Endothelial cell (in vitro differentiated cells): ENCODE data around the gene ARSG. TPM values are rescaled to one million over a fixed set of nuclear protein-coding genes. Genes with fewer than 3 reads are reported as not detected.

Experiments used
- DNase-seq: peaks from one replicate; pipeline ENCODE4 v3.0.0; 2021; ENCODE audit warnings: low spot score
- H3K27ac Mint-ChIP-seq: one replicate; pipeline ENCODE4 v1.8.0; 2021; ENCODE audit warnings: mixed read lengths, inconsistent platforms; ENCODE audit not compliant: unreplicated experiment
- H3K27me3 Mint-ChIP-seq: one replicate; pipeline ENCODE4 v1.8.0; 2021; ENCODE audit warnings: mild to moderate bottlenecking, moderate library complexity, mixed read lengths, inconsistent platforms; ENCODE audit not compliant: unreplicated experiment
- H3K36me3 Mint-ChIP-seq: one replicate; pipeline ENCODE4 v1.8.0; 2021; ENCODE audit warnings: mild to moderate bottlenecking, low read depth, mixed read lengths, inconsistent platforms; ENCODE audit not compliant: unreplicated experiment
- H3K4me1 Mint-ChIP-seq: one replicate; pipeline ENCODE4 v1.8.0; 2021; ENCODE audit warnings: mild to moderate bottlenecking, mixed read lengths, inconsistent platforms; ENCODE audit not compliant: unreplicated experiment
- H3K4me3 Mint-ChIP-seq: one replicate; pipeline ENCODE4 v1.8.0; 2021; ENCODE audit warnings: mild to moderate bottlenecking, mixed read lengths, inconsistent platforms; ENCODE audit not compliant: unreplicated experiment
- H3K9me3 Mint-ChIP-seq: one replicate; pipeline ENCODE4 v1.8.0; 2021; ENCODE audit warnings: mixed read lengths, inconsistent platforms; ENCODE audit not compliant: unreplicated experiment
- CTCF ChIP-seq: fragments of 200-600 bp; sonication (generic); IDR thresholded peaks from one replicate; pipeline ENCODE4 v1.5.0; 2021; ENCODE audit warnings: antibody characterized with exemption; ENCODE audit not compliant: unreplicated experiment
- long read RNA-seq: library from polyadenylated mRNA; unstranded; transcript quantifications from one replicate; pipeline ENCODE4 v2.0.0, GENCODE V29; 2020; ENCODE audit not compliant: unreplicated experiment
- total RNA-seq: library from RNA; stranded (reverse); fragmentation: NEBNext Ultra II Directional; extraction: Animal tissue kit (Norgen Biotek cat#: 25700); gene quantifications from one replicate; pipeline ENCODE4 v1.2.1, GENCODE V29; 2021; ENCODE audit not compliant: unreplicated experiment

The ARSG gene
- total RNA-seq: 9.8 TPM
- long read RNA-seq, partial matches to known transcripts: 1 of 3 reads
- long read RNA-seq, other reads (novel, unspliced or antisense): 0 of 3 reads

DNA sequence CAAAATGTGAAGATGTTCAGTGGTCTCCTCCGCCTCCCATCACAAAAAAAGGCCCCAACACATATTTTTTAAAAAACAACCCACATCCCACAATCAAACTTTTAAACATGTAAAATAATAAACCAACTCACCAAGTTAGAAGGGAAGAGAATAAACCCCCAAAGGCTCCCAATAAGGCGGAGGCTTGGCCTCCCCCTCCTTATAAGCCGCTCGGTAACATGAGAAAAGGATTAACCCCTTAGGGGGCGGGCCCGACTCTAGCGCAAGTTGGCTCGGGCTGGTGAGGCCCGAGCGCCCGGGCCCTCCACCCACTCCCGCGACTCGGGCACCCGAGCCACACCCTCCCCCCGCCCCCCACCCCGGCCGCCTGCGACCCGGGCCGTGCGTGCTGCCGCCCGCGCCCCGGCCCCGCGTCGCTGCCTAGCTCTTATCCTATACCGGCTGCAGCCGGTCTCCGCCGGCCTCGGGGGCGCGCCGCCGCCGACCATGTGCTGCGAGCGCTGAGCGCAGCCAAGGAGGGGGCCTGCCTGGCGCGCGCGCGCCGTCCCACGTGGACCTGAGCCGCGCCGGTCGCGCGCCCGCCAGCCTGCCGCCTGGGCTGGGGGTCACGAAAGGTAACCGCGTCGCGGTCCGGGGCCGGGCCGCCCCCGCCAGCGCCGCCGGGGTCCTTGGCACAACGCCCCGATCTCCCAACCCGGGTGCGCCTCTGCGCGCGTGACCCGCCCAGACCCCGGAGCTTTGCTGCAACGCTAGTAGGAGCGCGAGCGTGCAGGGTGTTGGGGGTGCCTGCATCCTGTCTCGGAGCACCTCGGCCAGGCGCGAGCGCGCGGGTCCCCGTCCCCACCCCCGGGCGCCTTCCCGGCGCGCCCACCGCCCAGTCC lies at the start of gene ARSG, which contains the start of gene SLC16A6:
Gene ARSG (plus strand): TSS at position 541 of the 881 bp plus-strand sequence. CDS start 15,999 bp downstream, outside the sequence.
Gene SLC16A6 (minus strand): TSS at position 173 of the 881 bp plus-strand sequence. CDS start 12,807 bp downstream, outside the sequence.
- H3K4me1 Mint-ChIP-seq: peaks cover 40% of the 10 kb centered on the region
- no peak for TF ChIP-seq CTCF

DNA sequence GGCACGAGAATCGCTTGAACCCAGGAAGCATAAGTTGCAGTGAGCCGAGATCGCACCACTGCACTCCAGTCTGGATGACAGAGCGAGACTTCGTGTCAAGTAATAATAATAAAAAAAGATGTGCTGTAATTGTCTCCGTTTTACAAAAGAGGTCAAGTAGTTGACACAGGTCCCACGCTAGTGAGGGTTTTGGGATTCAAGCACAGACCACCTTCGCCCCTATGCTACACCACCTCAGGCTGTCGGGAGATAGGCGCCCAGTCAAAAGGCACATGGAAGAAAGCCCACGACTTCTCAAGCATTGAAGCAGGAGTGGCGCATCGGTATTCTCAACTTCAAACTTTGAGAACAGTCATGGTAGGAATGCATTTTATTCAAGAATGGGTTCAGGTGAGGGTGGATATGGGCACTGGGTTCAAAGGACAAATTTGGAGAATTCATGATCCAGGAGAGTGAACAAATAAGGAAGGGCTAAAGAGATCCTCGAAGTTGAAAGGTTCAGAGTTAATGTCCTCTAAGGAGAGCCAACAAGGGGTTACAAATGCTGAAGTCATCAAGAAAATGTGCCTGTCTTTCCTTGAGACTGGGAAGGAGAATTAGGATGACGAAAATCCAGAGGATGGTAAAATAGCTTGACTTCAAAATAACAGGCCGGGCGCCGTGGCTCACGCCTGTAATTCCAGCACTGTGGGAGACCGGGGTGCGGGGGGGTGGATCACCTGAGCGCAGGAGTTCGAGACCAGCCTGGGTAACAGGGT lies 44.8 kb upstream of the ARSG start:
- peaks cover 3% of the 10 kb centered on the region for H3K27me3 Mint-ChIP-seq
- peak overlapping the region; percentile 84 for H3K4me3 Mint-ChIP-seq
- no peak for DNase-seq
- H3K27ac Mint-ChIP-seq: peak overlapping the region; percentile 84
- no peaks in the 10 kb centered on the region for H3K9me3 Mint-ChIP-seq
- no peaks in the 10 kb centered on the region for H3K36me3 Mint-ChIP-seq
- peaks cover 14% of the 10 kb centered on the region for H3K4me1 Mint-ChIP-seq
- TF ChIP-seq CTCF: no peak

More for the DNA sequence above, at the start of gene ARSG, which contains the start of gene SLC16A6:
- DNase-seq: peak; percentile 71
- peaks cover 4% of the 10 kb centered on the region for H3K36me3 Mint-ChIP-seq
- no peaks in the 10 kb centered on the region for H3K9me3 Mint-ChIP-seq
- peak within 1 kb of the TSS; percentile 76 for H3K27ac Mint-ChIP-seq
- peak within 1 kb of the TSS; percentile 90 for H3K4me3 Mint-ChIP-seq
- H3K27me3 Mint-ChIP-seq: peaks cover 10% of the 10 kb centered on the region

DNA sequence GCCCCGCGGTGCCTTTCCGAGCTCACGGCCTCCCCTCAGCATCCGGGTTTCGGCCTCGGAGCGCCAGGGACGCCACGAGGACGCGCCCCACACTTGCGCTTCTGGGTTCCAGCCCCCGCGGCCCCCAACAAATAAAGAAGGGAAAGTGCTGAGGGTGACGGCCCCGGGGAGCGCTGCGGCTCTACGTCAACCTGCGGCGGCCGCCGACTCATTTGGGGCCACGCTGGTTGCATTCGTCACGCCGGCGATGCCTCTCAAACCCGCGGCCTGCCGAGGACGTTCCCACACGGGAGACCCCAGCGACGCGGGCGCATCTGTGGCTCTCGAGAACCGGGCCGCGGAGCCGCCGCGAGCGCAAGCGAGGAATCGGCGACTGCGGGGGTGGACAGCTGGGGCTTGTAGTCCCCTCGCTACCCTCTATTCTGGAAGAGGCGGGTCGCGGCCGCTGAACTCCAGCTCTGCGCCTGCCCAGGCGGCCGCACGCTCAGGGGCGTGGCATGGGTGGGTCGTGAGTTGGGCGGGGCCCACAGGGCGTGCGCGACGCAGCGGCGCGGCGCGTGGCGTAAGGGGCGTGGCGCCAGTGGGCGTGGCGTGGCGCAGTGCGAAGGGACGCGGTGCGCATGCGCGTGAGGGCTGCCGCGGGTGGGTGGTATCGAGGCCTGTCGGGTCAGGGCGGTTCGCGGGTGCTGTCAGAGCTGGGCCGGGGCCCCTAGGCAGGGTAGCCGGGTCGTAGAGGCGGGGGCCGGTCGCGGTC lies 43.7 kb upstream of the ARSG start, which contains the start of gene AMZ2:
Gene AMZ2 (plus strand): TSS at position 599 of the 754 bp plus-strand sequence. CDS start 2,145 bp downstream, outside the sequence.
- Mint-ChIP-seq H3K27me3 (peaks cover 3% of the 10 kb centered on the region), H3K36me3 (no peaks in the 10 kb centered on the region), H3K4me1 (peaks cover 14% of the 10 kb centered on the region), H3K4me3 (peak within 1 kb of the TSS; percentile 90), H3K27ac (peak within 1 kb of the TSS; percentile 88), H3K9me3 (no peaks in the 10 kb centered on the region)
- TF ChIP-seq CTCF: no peak
- DNase-seq: peak; percentile 95

- peak overlapping the region; percentile 88 for H3K27ac Mint-ChIP-seq
- H3K36me3 Mint-ChIP-seq: no peaks in the 10 kb centered on the region
- H3K4me1 Mint-ChIP-seq: peaks cover 17% of the 10 kb centered on the region
- H3K27me3 Mint-ChIP-seq: peaks cover 3% of the 10 kb centered on the region
- TF ChIP-seq CTCF: no peak
- peak overlapping the region; percentile 90 for H3K4me3 Mint-ChIP-seq
- DNase-seq: no peak
- no peaks in the 10 kb centered on the region for H3K9me3 Mint-ChIP-seq
These were observed 43.0 kb upstream of the ARSG start for GRCh38 chr17:68248199-68248825.
